Natural killer cell (primary cell): ENCODE measurements around the gene FECH. TPM values are rescaled to one million over a fixed set of nuclear protein-coding genes. Genes with fewer than 3 reads are reported as not detected.
A peak's percentile ranks its signal among the peaks of the same experiment; 100 is the strongest.

Source experiments
- ATAC-seq, 3 donors: fragments of 150-1000 bp in 2 of 3; fragments of 200-7000 bp in 1 of 3; cut with Tn5 transposase; 1 replicate in 1 of 3; 2 replicates in 2 of 3; pipeline ENCODE4 v1.10.0; 2021; ENCODE audit warnings: mild to moderate bottlenecking in 2 of 3, moderate library complexity in 2 of 3
- DNase-seq, 2 donors: peaks; one replicate each; pipeline versions ENCODE4 v3.0.0 to v3.0.0-alpha.2; 2013 to 2021; ENCODE audit warnings: mixed read lengths in 1 of 2
- H3K27ac ChIP-seq: one replicate; pipeline ENCODE4 v1.5.1; 2013; ENCODE audit warnings: mild to moderate bottlenecking, low read length
- H3K27me3 ChIP-seq: one replicate; pipeline ENCODE4 v1.6.1; 2013; ENCODE audit warnings: low read length; ENCODE audit not compliant: control insufficient read depth, insufficient read depth
- H3K36me3 ChIP-seq: one replicate; pipeline ENCODE4 v1.6.1; 2013; ENCODE audit warnings: low read length; ENCODE audit not compliant: control insufficient read depth, insufficient read depth
- H3K4me1 ChIP-seq: one replicate; pipeline ENCODE4 v1.6.1; 2013; ENCODE audit warnings: low read length; ENCODE audit not compliant: control insufficient read depth, insufficient read depth
- H3K4me3 ChIP-seq: one replicate; pipeline ENCODE4 v1.5.1; 2013; ENCODE audit warnings: low read length
- H3K9me3 ChIP-seq: one replicate; pipeline ENCODE4 v1.6.1; 2013; ENCODE audit warnings: low read length; ENCODE audit not compliant: control insufficient read depth, insufficient read depth
- H3K27ac Mint-ChIP-seq, 2 donors: one replicate each; pipeline ENCODE4 v1.8.0; 2022; ENCODE audit warnings: mild to moderate bottlenecking in 2 of 2, mixed read lengths in 2 of 2, moderate library complexity in 1 of 2
- H3K27me3 Mint-ChIP-seq, 2 donors: one replicate each; pipeline ENCODE4 v1.8.0; 2022; ENCODE audit warnings: low read depth in 2 of 2, mixed read lengths in 2 of 2
- H3K36me3 Mint-ChIP-seq: one replicate; pipeline ENCODE4 v1.8.0; 2022; ENCODE audit warnings: mixed read lengths
- H3K4me1 Mint-ChIP-seq, 2 donors: one replicate each; pipeline ENCODE4 v1.8.0; 2022; ENCODE audit warnings: mixed read lengths in 2 of 2
- H3K4me3 Mint-ChIP-seq: one replicate; pipeline ENCODE4 v1.8.0; 2022; ENCODE audit warnings: mild to moderate bottlenecking, moderate library complexity, mixed read lengths
- H3K9me3 Mint-ChIP-seq, 2 donors: one replicate each; pipeline ENCODE4 v1.8.0; 2022; ENCODE audit warnings: mixed read lengths in 2 of 2
- WGBS: methylation state at CpG from one replicate; pipeline ENCODE4 v1.1.7; 2013; ENCODE audit warnings: missing lambda C conversion rate; ENCODE audit not compliant: insufficient coverage; 5-methylcytosine and 5-hydroxymethylcytosine counted together
- intact Hi-C: fragments of 100-400 bp; cut with micrococcal nuclease; formaldehyde crosslinking; loops from one replicate; pipeline ENCODE4 v1.14.2; 2022
- total RNA-seq, 4 donors: library from RNA; stranded (reverse); fragments of 120-200 nt in 1 of 4; gene quantifications; one replicate each; pipeline versions ENCODE4 v1.2.3 to v1.2.4, GENCODE V29; 2013 to 2022
- TF ChIP-seq, protein P1 (sequence below): fragments of 200-600 bp; IDR thresholded peaks from one replicate; pipeline ENCODE4 v1.8.0; 2022; ENCODE audit warnings: antibody characterized with exemption

Gene FECH
- total RNA-seq, 3 donors from 2014 or later (not counting 1 experiment from before 2014, with no cell fraction given), result 13.9 to 22.0 (median 20.6) TPM

GRCh38 chr18:57581301-57581934 lies 5.1 kb downstream of the FECH start:
- peak; percentile 93 to 97 (median 94) for ATAC-seq
- Histone ChIP-seq H3K27ac (peak overlapping the region; percentile 14), H3K4me1 (peaks cover 28% of the 10 kb centered on the region), H3K27me3 (no peaks in the 10 kb centered on the region), H3K9me3 (no peaks in the 10 kb centered on the region), H3K36me3 (peaks cover 9% of the 10 kb centered on the region), H3K4me3 (no peak overlapping the region)
- intact Hi-C loops, result loop anchor here (10.0 kb wide), 1 partner anchor 947 kb away; the partner anchor contains the start of gene TXNL1
- Mint-ChIP-seq H3K4me1 (peaks cover 27 to 32% of the 10 kb centered on the region in 2 donors), H3K9me3 (no peaks in the 10 kb centered on the region), H3K36me3 (peaks cover 9% of the 10 kb centered on the region), H3K4me3 (peak overlapping the region; percentile 66), H3K27me3 (no peaks in the 10 kb centered on the region), H3K27ac (peak overlapping the region; percentile 82 to 86)
- WGBS, result 0% methylated on average over 4 of the region's 5 CpGs
- peak; percentile 55 to 57 for DNase-seq
- TF ChIP-seq, protein P1, sequence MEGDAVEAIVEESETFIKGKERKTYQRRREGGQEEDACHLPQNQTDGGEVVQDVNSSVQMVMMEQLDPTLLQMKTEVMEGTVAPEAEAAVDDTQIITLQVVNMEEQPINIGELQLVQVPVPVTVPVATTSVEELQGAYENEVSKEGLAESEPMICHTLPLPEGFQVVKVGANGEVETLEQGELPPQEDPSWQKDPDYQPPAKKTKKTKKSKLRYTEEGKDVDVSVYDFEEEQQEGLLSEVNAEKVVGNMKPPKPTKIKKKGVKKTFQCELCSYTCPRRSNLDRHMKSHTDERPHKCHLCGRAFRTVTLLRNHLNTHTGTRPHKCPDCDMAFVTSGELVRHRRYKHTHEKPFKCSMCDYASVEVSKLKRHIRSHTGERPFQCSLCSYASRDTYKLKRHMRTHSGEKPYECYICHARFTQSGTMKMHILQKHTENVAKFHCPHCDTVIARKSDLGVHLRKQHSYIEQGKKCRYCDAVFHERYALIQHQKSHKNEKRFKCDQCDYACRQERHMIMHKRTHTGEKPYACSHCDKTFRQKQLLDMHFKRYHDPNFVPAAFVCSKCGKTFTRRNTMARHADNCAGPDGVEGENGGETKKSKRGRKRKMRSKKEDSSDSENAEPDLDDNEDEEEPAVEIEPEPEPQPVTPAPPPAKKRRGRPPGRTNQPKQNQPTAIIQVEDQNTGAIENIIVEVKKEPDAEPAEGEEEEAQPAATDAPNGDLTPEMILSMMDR, result no peak

DNA sequence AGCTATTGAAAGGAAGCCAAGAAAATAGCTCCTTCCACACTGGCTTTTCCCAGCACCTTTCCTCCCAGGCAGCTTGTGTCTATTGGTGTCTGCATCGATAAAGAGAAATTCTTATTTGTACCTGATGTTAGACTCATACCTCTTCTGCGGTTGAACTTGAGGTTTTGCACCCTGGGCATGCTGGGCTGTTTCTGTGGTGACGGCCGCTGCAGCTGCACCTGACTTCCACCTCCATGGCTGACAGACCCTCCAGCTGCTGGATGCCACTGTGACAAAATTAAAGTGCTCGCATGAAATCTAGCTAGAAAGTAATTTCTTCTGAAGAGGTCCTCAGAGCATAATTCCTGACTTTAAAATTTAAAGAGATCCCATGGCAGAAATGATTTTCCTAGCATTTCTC lies 6.6 kb downstream of the FECH start:
- no peak overlapping the region for H3K27ac ChIP-seq
- no peaks in the 10 kb centered on the region for H3K27me3 ChIP-seq
- 32% methylated on average over 5 of the region's 5 CpGs for WGBS
- no peaks in the 10 kb centered on the region for H3K9me3 ChIP-seq
- Mint-ChIP-seq H3K27ac (no peak overlapping the region), H3K4me3 (no peak overlapping the region), H3K36me3 (peaks cover 12% of the 10 kb centered on the region), H3K4me1 (peaks cover 17% of the 10 kb centered on the region in 2 donors), H3K9me3 (no peaks in the 10 kb centered on the region), H3K27me3 (no peaks in the 10 kb centered on the region)
- peaks cover 9% of the 10 kb centered on the region for H3K36me3 ChIP-seq
- peaks cover 19% of the 10 kb centered on the region for H3K4me1 ChIP-seq
- H3K4me3 ChIP-seq, result no peak overlapping the region
- intact Hi-C loops, result loop anchor here (10.0 kb wide), 1 partner anchor 945 kb away; the partner anchor contains the start of gene TXNL1
- DNase-seq, result no peak
- no peak for ATAC-seq
- TF ChIP-seq, protein P1, result no peak

DNA sequence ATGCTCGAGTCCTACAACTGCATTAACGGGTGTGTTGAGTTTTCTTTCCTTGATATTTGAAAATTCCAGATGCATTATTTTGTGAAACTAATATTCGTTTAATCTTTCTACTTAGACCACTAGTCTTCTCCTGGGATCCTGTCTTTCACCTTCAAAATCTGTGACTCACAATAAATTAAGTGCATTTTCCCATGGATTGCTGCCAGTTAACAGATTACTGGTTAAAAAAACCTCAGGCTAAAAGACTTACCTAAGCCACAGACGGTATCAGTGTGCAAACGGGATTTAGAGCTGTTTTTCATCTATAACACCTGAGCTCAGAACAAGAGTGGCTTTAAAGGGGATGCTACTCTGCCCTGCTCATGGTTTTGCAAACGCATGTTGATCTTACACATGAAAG lies 10.2 kb downstream of the FECH start:
- TF ChIP-seq, protein P1, result no peak
- H3K36me3 ChIP-seq, result peaks cover 19% of the 10 kb centered on the region
- intact Hi-C loops, result no loop called here
- H3K9me3 ChIP-seq, result no peaks in the 10 kb centered on the region
- H3K36me3 Mint-ChIP-seq, result peaks cover 12% of the 10 kb centered on the region
- no peak for ATAC-seq
- H3K27me3 ChIP-seq, result no peaks in the 10 kb centered on the region
- WGBS, result 95% methylated on average over 5 of the region's 6 CpGs
- DNase-seq, result no peak
- H3K4me1 Mint-ChIP-seq, result peaks cover 7 to 8% of the 10 kb centered on the region in 2 donors
- H3K27ac ChIP-seq, result no peak overlapping the region
- H3K4me3 Mint-ChIP-seq, result no peak overlapping the region
- H3K4me3 ChIP-seq, result no peak overlapping the region
- H3K4me1 ChIP-seq, result peaks cover 16% of the 10 kb centered on the region
- H3K27ac Mint-ChIP-seq, result no peak overlapping the region
- no peaks in the 10 kb centered on the region for H3K27me3 Mint-ChIP-seq
- H3K9me3 Mint-ChIP-seq, result no peaks in the 10 kb centered on the region

DNA sequence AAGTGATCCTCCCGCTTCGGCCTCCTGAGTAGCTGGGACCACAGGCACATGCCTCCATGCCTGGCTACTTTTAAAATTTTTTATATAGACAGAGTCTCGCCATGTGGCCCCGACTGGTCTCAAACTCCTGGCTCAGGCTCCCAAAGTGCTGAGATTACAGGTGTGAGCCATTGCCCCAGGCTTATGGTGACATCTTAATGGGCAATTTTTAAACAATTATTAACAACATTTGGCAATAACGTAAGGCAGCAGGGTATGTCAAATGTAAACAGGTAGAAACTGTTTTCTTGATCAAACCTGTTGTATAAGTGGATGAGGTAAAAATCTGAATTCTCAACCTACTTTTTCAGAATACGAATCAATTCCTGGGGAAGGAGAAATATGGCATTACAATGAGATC lies 11.0 kb downstream of the FECH start:
- H3K27ac ChIP-seq, result no peak overlapping the region
- H3K36me3 Mint-ChIP-seq, result peaks cover 12% of the 10 kb centered on the region
- H3K36me3 ChIP-seq, result peaks cover 27% of the 10 kb centered on the region
- H3K27me3 ChIP-seq, result no peaks in the 10 kb centered on the region
- no peaks in the 10 kb centered on the region for H3K9me3 ChIP-seq
- 71% methylated on average over 4 of the region's 6 CpGs for WGBS
- H3K4me1 Mint-ChIP-seq, result peaks cover 0 to under 1% of the 10 kb centered on the region in 2 donors
- ATAC-seq (no peak), DNase-seq (no peak)
- H3K4me3 Mint-ChIP-seq, result no peak overlapping the region
- peaks cover 8% of the 10 kb centered on the region for H3K4me1 ChIP-seq
- H3K4me3 ChIP-seq, result no peak overlapping the region
- TF ChIP-seq, protein P1, result no peak
- intact Hi-C loops, result no loop called here
- H3K27me3 Mint-ChIP-seq, result no peaks in the 10 kb centered on the region
- H3K27ac Mint-ChIP-seq, result no peak overlapping the region
- H3K9me3 Mint-ChIP-seq, result no peaks in the 10 kb centered on the region
